Left lobe of liver (tissue), 2 donors: ENCODE results near the gene CELF2. TPM values are rescaled to one million over a fixed set of nuclear protein-coding genes. Genes with fewer than 3 reads are reported as not detected.
"Not testable (repeated sequence)": the region's sequence is repeated elsewhere in the genome, so short reads cannot be mapped to it uniquely, and the experiment has no call there.

Experiments
- ATAC-seq: fragments of 200-7000 bp; cut with Tn5 transposase; one replicate; pipeline ENCODE4 v1.9.1; 2020; ENCODE audit warnings: mild to moderate bottlenecking, moderate library complexity
- DNase-seq: peaks from one replicate; pipeline ENCODE4 v3.0.0-alpha.2; 2020; ENCODE audit warnings: low spot score
- total RNA-seq: library from RNA; stranded (reverse); gene quantifications from one replicate; pipeline ENCODE4 v1.2.1, GENCODE V29; 2021
- donor health status: DM: no; HTN: no; CAD: no; lungs with moderate emphysema.
- donor health status: DM: no; HTN: yes; CAD: no.

The CELF2 gene
- total RNA-seq, 1 donor from 2014 or later, result 2.6 TPM

- DNase-seq (no peak), ATAC-seq (no peak)
Measured at GRCh38 chr10:11335167-11335652, 317.5 kb downstream of the CELF2 start.

- no peak for DNase-seq
- ATAC-seq, result no peak
Measured at GRCh38 chr10:11335881-11336430, 318.3 kb downstream of the CELF2 start.

- DNase-seq, result no peak
- ATAC-seq, result no peak
Measured at GRCh38 chr10:11336722-11337162, 319.1 kb downstream of the CELF2 start.

GRCh38 chr10:11337516-11337915 is 319.8 kb downstream of the CELF2 start:
- ATAC-seq, result no peak
- DNase-seq, result no peak

GRCh38 chr10:11338160-11338844 is 320.6 kb downstream of the CELF2 start:
- ATAC-seq, result no peak
- no peak for DNase-seq

GRCh38 chr10:11339013-11339412 is 321.3 kb downstream of the CELF2 start:
- no peak for DNase-seq
- no peak for ATAC-seq

- DNase-seq (no peak), ATAC-seq (no peak)
Measured at GRCh38 chr10:11339660-11340059, 322.0 kb downstream of the CELF2 start.

- no peak for ATAC-seq
- no peak for DNase-seq
Measured at GRCh38 chr10:11341283-11341960, 323.8 kb downstream of the CELF2 start.

GRCh38 chr10:11344081-11344480 is 326.4 kb downstream of the CELF2 start:
- no peak for DNase-seq
- no peak for ATAC-seq

- ATAC-seq, result no peak
- no peak for DNase-seq
Measured at GRCh38 chr10:11344550-11344949, 326.9 kb downstream of the CELF2 start.

- DNase-seq, result no peak
- no peak for ATAC-seq
Measured at GRCh38 chr10:11345224-11346054, 327.8 kb downstream of the CELF2 start.

GRCh38 chr10:11347580-11347979 is 329.9 kb downstream of the CELF2 start:
- not testable (repeated sequence) for ATAC-seq, DNase-seq

GRCh38 chr10:11351801-11352200 is 334.1 kb downstream of the CELF2 start:
- DNase-seq (no peak), ATAC-seq (no peak)

GRCh38 chr10:11353006-11353896 is 335.6 kb downstream of the CELF2 start:
- DNase-seq, result no peak
- ATAC-seq, result no peak

GRCh38 chr10:11354823-11355222 is 337.2 kb downstream of the CELF2 start:
- ATAC-seq (no peak), DNase-seq (no peak)

- DNase-seq (no peak), ATAC-seq (no peak)
Measured at GRCh38 chr10:11355592-11355991, 337.9 kb downstream of the CELF2 start.

GRCh38 chr10:11357439-11357838 is 339.8 kb downstream of the CELF2 start:
- no peak for DNase-seq
- no peak for ATAC-seq

- DNase-seq, result no peak
- no peak for ATAC-seq
Measured at GRCh38 chr10:11358011-11358410, 340.3 kb downstream of the CELF2 start.

- DNase-seq, result no peak
- ATAC-seq, result no peak
Measured at GRCh38 chr10:11358923-11359575, 341.4 kb downstream of the CELF2 start.

- no peak for DNase-seq
- ATAC-seq, result no peak
Measured at GRCh38 chr10:11359869-11360268, 342.2 kb downstream of the CELF2 start.
